ENCODE measurements around the gene CIRBP.

The CIRBP gene

GRCh38 chr19:1278713-1279660, 9.9 kb downstream of the CIRBP start:
- no peak for DNase-seq (ENCODE audit: low read depth in 2 of 3, low spot score in 2 of 3)

- DNase-seq (ENCODE audit: low read depth in 2 of 3, low spot score in 2 of 3), result peak in 1 of 3 experiments; percentile 58
Measured at GRCh38 chr19:1279782-1280341, 10.7 kb downstream of the CIRBP start.

- DNase-seq (ENCODE audit: low read depth in 2 of 3, low spot score in 2 of 3), result no peak
Measured at GRCh38 chr19:1280636-1281568, 11.8 kb downstream of the CIRBP start.

- no peak for DNase-seq (ENCODE audit: low read depth in 2 of 3, low spot score in 2 of 3)
Measured at GRCh38 chr19:1281569-1282287, 12.6 kb downstream of the CIRBP start.

- DNase-seq (ENCODE audit: low read depth in 2 of 3, low spot score in 2 of 3), result no peak
Measured at GRCh38 chr19:1282588-1283206, 13.6 kb downstream of the CIRBP start.

GRCh38 chr19:1283207-1283916, 14.2 kb downstream of the CIRBP start:
- DNase-seq (ENCODE audit: low read depth in 2 of 3, low spot score in 2 of 3), result no peak

- DNase-seq (ENCODE audit: low read depth in 2 of 3, low spot score in 2 of 3), result no peak
Measured at GRCh38 chr19:1283917-1284292, 14.8 kb downstream of the CIRBP start.

- DNase-seq (ENCODE audit: low read depth in 2 of 3, low spot score in 2 of 3), result no peak
Measured at GRCh38 chr19:1284293-1284978, 15.3 kb downstream of the CIRBP start.

GRCh38 chr19:1284979-1285736, 16.0 kb downstream of the CIRBP start:
- no peak for DNase-seq (ENCODE audit: low read depth in 2 of 3, low spot score in 2 of 3)

- DNase-seq (ENCODE audit: low read depth in 2 of 3, low spot score in 2 of 3), result no peak
Measured at GRCh38 chr19:1285737-1286360, 16.7 kb downstream of the CIRBP start, which contains the start of gene EFNA2. TSS of gene EFNA2 (plus strand) at chr19:1285873. CDS start at chr19:1286169, 296 bp downstream.

- DNase-seq (ENCODE audit: low read depth in 2 of 3, low spot score in 2 of 3), result no peak
Measured at GRCh38 chr19:1286487-1287353, 17.6 kb downstream of the CIRBP start.

- no peak for DNase-seq (ENCODE audit: low read depth in 2 of 3, low spot score in 2 of 3)
Measured at GRCh38 chr19:1287354-1288225, 18.5 kb downstream of the CIRBP start.

- no peak for DNase-seq (ENCODE audit: low read depth in 2 of 3, low spot score in 2 of 3)
Measured at GRCh38 chr19:1288226-1288612, 19.1 kb downstream of the CIRBP start.

- no peak for DNase-seq (ENCODE audit: low read depth in 2 of 3, low spot score in 2 of 3)
Measured at GRCh38 chr19:1288833-1289685, 19.9 kb downstream of the CIRBP start.

GRCh38 chr19:1289686-1290025, 20.5 kb downstream of the CIRBP start:
- DNase-seq (ENCODE audit: low read depth in 2 of 3, low spot score in 2 of 3), result no peak
